GM12891 (cell line): ENCODE data around the gene DDAH2.

Experiments
- DNase-seq: peaks from one replicate; pipeline ENCODE4 v3.0.0; 2011; ENCODE audit warnings: low spot score; ENCODE audit not compliant: insufficient read length
- FAIRE-seq: peaks from 2 replicates; lab custom pipeline; 2011; peaks lifted over from hg19 to GRCh38; lab: Jason Lieb, UNC
- PAX5 ChIP-seq: IDR thresholded peaks from 2 replicates; pipeline ENCODE4 v1.6.1; 2011; ENCODE audit warnings: low read length, moderate library complexity, mild to moderate bottlenecking; ENCODE audit not compliant: insufficient read depth, severe bottlenecking
- POLR2A ChIP-seq: IDR thresholded peaks from 2 replicates; pipeline ENCODE4 v1.6.1; 2011; ENCODE audit warnings: low read depth, low read length, control low read depth
- POLR2AphosphoS5 ChIP-seq: IDR thresholded peaks from 2 replicates; pipeline ENCODE4 v1.6.1; 2011; ENCODE audit warnings: low read depth, low read length, control low read depth
- POU2F2 ChIP-seq: IDR thresholded peaks from 2 replicates; pipeline ENCODE4 v1.6.1; 2011; ENCODE audit warnings: low read depth, mild to moderate bottlenecking, control low read depth, low read length, moderate library complexity
- SPI1 ChIP-seq: IDR thresholded peaks from 2 replicates; pipeline ENCODE4 v1.6.1; 2011; ENCODE audit warnings: low read depth, low read length, control low read depth
- TAF1 ChIP-seq: IDR thresholded peaks from 2 replicates; pipeline ENCODE4 v1.6.1; 2011; ENCODE audit warnings: low read depth, low read length, control low read depth

DDAH2 gene

DNA sequence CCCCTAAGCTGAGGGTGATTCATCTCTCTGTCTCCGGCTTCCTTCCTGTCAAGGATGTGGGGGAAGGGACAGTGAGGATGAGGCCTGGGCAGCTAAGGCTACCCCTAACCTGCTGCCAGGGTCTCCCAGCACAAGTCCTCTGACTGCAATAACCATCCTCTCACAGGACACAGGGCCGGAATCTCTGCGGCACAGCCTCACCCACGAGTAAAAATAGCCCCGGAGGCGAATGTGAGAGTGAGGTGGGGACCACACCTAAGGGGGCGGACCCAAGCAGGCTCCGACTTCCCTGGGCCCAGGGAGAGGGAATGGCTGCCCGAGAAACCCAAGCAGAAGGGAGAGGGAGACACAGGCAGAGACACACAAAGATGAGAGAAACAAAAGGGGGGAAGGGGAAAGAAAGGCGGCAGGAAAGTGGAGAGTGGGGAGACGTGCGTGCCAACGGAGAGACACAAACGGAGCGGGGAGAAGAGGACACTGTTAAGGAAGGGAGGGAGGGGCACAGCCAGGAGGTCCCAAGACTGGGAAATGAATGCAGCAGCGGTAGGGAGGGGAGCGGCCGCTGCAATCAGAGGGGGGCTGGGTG is 5.8 kb upstream of the DDAH2 start:
- TF ChIP-seq PAX5, result no peak
- peak; percentile 41; the same call in 1 of the 2 replicates for TF ChIP-seq SPI1
- peak; percentile 1; the same call in 1 of the 2 replicates for TF ChIP-seq POLR2AphosphoS5
- no peak for TF ChIP-seq POLR2A
- peak; percentile 80; the same call in 1 of the 2 replicates for TF ChIP-seq POU2F2
- 0 out of 2 replicates have a peak, but pooled peaks have one; percentile 8 for TF ChIP-seq TAF1
- FAIRE-seq (peak; percentile 80), DNase-seq (no peak)

DNA sequence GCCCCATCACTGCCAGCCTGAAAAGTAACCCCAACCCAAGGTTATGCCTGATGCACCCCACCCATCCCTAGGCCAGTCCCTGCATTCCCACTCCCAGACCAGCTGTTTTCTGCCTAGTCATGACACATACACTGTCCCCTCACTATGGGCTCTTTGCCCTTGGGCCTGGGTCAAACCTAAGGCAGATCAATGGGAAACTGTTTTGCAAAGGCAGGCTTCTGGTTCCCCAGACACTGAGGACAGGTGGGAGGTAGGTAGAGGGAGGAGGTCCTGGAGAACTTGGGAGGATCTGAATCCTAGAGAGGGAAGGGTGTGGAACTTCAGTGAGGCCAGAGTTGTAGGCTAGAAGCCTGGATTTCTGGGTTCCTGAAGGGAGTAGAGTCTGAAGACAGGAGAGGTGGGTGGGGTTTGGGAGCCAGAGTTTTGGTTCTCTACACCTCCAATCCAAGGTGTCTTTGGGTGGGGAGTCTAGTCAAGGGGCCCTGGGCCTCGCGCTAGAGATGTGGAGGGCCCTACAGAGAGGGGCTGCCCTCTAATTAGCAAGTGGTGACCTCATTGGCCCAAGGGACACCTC is 5.2 kb upstream of the DDAH2 start:
- FAIRE-seq (no peak), DNase-seq (peak; percentile 65)
- TF ChIP-seq TAF1, result no peak
- no peak for TF ChIP-seq POLR2A
- TF ChIP-seq POLR2AphosphoS5, result no peak
- TF ChIP-seq SPI1, result no peak
- no peak for TF ChIP-seq POU2F2
- no peak for TF ChIP-seq PAX5

GRCh38 chr6:31733734-31734133 is 4.6 kb upstream of the DDAH2 start:
- TF ChIP-seq POLR2A (no peak), PAX5 (no peak), POU2F2 (no peak), SPI1 (no peak)
- no peak for DNase-seq
- FAIRE-seq, result no peak

GRCh38 chr6:31732029-31732428 is 2.9 kb upstream of the DDAH2 start:
- FAIRE-seq, result no peak
- TF ChIP-seq POLR2AphosphoS5 (no peak), TAF1 (no peak), SPI1 (no peak), POU2F2 (no peak), PAX5 (no peak), POLR2A (no peak)
- DNase-seq, result no peak

DNA sequence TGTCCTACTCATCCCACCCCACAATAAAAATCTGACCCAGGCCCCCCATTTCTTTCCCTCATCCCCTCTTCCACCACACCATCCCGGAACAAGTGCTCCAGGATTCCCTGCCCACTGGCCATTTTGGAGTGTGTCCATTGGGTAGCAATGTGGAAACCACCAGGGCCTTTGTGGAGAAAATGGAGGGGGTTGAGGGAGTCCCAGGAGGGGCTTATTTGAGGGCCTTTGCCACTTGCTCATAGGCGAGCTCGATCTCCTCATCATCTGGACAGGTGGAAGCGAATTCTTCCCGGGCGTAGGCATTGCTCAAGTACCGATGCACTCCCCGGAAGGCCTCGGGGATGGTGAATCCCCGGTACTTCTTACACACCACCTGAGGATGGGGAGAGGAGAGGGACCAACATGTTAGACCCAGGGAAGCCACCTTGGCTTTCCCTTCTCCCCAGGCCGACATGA is 1.6 kb upstream of the DDAH2 start:
- FAIRE-seq (no peak), DNase-seq (no peak)
- TF ChIP-seq PAX5, result no peak
- TF ChIP-seq POU2F2, result no peak
- no peak for TF ChIP-seq TAF1
- no peak for TF ChIP-seq POLR2A
- TF ChIP-seq SPI1, result no peak
- no peak for TF ChIP-seq POLR2AphosphoS5

DNA sequence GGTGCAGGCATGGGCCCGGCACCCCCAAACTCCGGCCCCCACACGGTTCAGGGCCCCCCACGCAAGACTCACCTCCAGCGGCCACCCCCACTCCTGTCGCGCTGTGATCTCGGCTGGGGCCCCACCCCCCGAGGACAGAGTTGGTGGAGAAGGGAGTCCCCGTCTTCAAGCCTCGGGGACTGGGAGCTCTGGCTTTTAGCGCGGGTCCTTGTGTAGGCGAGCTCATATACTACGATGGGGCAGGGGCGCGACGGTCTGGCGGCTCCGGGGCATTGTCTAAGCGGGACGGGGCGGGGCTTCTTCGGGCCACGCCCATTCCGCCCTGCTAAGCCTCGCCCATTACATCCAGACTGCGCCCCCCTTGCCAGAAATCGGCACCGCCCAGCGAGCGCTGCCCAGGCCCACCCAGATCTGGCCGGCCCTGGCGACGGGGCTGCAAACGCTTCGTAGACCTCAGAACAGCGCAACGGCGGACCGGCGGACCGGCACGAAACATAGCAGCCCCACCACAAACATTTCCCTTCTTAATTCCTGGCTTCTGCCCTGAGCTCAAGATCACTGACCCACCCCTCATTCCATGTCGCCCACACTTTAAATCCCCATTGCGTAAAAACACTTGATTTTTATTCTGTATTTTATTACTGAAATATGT is 1.0 kb upstream of the DDAH2 start:
- DNase-seq (peak; percentile 64), FAIRE-seq (peak; percentile 82)
- TF ChIP-seq POLR2AphosphoS5 (peak; percentile 65; the same call in 1 of the 2 replicates), POU2F2 (no peak), SPI1 (no peak), TAF1 (no peak), POLR2A (no peak), PAX5 (no peak)

DNA sequence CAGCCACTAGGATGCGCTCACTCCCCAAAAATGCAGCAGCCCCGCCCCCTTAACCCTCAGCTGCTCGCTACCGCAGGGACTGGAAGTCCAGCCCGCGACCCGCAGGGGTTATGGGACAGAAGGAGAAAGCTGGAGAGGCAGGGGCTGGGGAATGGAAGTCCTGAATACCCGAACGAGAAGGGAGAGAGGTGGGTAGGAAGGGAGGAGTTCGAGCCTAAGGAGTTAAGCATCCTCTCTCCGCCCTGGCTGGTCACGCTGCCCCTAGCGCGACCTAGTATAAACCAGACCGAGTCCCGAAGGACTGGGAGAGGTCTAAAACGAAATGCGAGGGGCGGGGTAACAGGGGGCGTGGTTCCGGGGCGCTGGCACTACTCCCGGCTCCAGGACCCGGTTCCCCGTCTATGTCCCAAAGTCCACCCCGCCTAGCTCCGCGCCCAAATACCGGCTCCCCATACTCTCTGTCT is 448 bp upstream of the DDAH2 start:
- DNase-seq (peak; percentile 52), FAIRE-seq (peak; percentile 86)
- TF ChIP-seq POU2F2 (no peak; the same call in 1 of the 2 replicates), PAX5 (no peak), SPI1 (no peak), POLR2AphosphoS5 (no peak), POLR2A (0 out of 2 replicates have a peak, but pooled peaks have one; percentile 6), TAF1 (no peak)

GRCh38 chr6:31727717-31728671 is 1.1 kb downstream of the DDAH2 start:
- DNase-seq, result no peak
- FAIRE-seq, result no peak
- TF ChIP-seq PAX5, result no peak
- TF ChIP-seq SPI1, result no peak
